Forelimb muscle (tissue), 1 donor: ENCODE results near the gene SPDYE4. TPM values are rescaled to one million over a fixed set of nuclear protein-coding genes. Genes with fewer than 3 reads are reported as not detected.

Source experiments
- DNase-seq: peaks from one replicate; pipeline ENCODE4 v3.0.0-alpha.2; 2013; ENCODE audit warnings: low read depth
- polyA plus RNA-seq: library from polyadenylated mRNA; unstranded; fragments of 120-200 nt; gene quantifications from one replicate; pipeline ENCODE4 v1.2.1, GENCODE V29; 2013; ENCODE audit not compliant: insufficient read length

SPDYE4 gene
- polyA plus RNA-seq, 1 donor, result not detected

- peak; percentile 49 for DNase-seq
Observed at GRCh38 chr17:8785547-8786413, 27.4 kb upstream of the SPDYE4 start.

- DNase-seq, result no peak
Observed at GRCh38 chr17:8782176-8782575, 23.8 kb upstream of the SPDYE4 start.

GRCh38 chr17:8781776-8782175 lies 23.4 kb upstream of the SPDYE4 start:
- no peak for DNase-seq

- DNase-seq, result no peak
Observed at GRCh38 chr17:8776881-8777280, 18.5 kb upstream of the SPDYE4 start.

- no peak for DNase-seq
Observed at GRCh38 chr17:8776248-8776647, 17.9 kb upstream of the SPDYE4 start.

GRCh38 chr17:8766731-8767130 lies 8.4 kb upstream of the SPDYE4 start:
- no peak for DNase-seq

- DNase-seq, result no peak
Observed at GRCh38 chr17:8762012-8762411, 3.7 kb upstream of the SPDYE4 start.

- DNase-seq, result no peak
Observed at GRCh38 chr17:8757189-8757588, 1.2 kb downstream of the SPDYE4 start.

GRCh38 chr17:8755590-8756255 lies 2.6 kb downstream of the SPDYE4 start:
- DNase-seq, result no peak

- DNase-seq, result no peak
Observed at GRCh38 chr17:8754890-8755289, 3.5 kb downstream of the SPDYE4 start.

GRCh38 chr17:8753976-8754440 lies 4.3 kb downstream of the SPDYE4 start:
- DNase-seq, result no peak

GRCh38 chr17:8753136-8753975 lies 5.0 kb downstream of the SPDYE4 start:
- DNase-seq, result no peak

- no peak for DNase-seq
Observed at GRCh38 chr17:8749616-8750015, 8.7 kb downstream of the SPDYE4 start.

GRCh38 chr17:8747742-8748141 lies 10.6 kb downstream of the SPDYE4 start:
- no peak for DNase-seq

GRCh38 chr17:8746501-8747236 lies 11.7 kb downstream of the SPDYE4 start:
- DNase-seq, result no peak

GRCh38 chr17:8745586-8746500 lies 12.5 kb downstream of the SPDYE4 start:
- DNase-seq, result no peak

- DNase-seq, result no peak
Observed at GRCh38 chr17:8744086-8744785, 14.1 kb downstream of the SPDYE4 start.

GRCh38 chr17:8742819-8743218 lies 15.5 kb downstream of the SPDYE4 start:
- no peak for DNase-seq

- DNase-seq, result no peak
Observed at GRCh38 chr17:8742274-8742673, 16.1 kb downstream of the SPDYE4 start.

- no peak for DNase-seq
Observed at GRCh38 chr17:8741771-8742170, 16.6 kb downstream of the SPDYE4 start.
